Mesothelial cell of epicardium (in vitro differentiated cells): ENCODE measurements around the gene PALS2. TPM values are rescaled to one million over a fixed set of nuclear protein-coding genes. Genes with fewer than 3 reads are reported as not detected.

ENCODE experiments used
- DNase-seq, 2 experiments: peaks; one replicate each; pipeline ENCODE4 v3.0.0; 2021; ENCODE audit warnings: low spot score in 2 of 2; ENCODE audit not compliant: unreplicated experiment in 2 of 2
- H3K27ac Mint-ChIP-seq: 2 replicates; pipeline ENCODE4 v1.8.0; 2021; ENCODE audit warnings: mixed read lengths
- H3K27me3 Mint-ChIP-seq: 2 replicates; pipeline ENCODE4 v1.8.0; 2021; ENCODE audit warnings: low read depth, mixed read lengths
- H3K36me3 Mint-ChIP-seq: 2 replicates; pipeline ENCODE4 v1.8.0; 2021; ENCODE audit warnings: mixed read lengths
- H3K4me1 Mint-ChIP-seq: 2 replicates; pipeline ENCODE4 v1.8.0; 2021; ENCODE audit warnings: mixed read lengths
- H3K4me3 Mint-ChIP-seq: 2 replicates; pipeline ENCODE4 v1.8.0; 2021; ENCODE audit warnings: mild to moderate bottlenecking, moderate library complexity, mixed read lengths
- H3K9me3 Mint-ChIP-seq: 2 replicates; pipeline ENCODE4 v1.8.0; 2021; ENCODE audit warnings: mixed read lengths
- CTCF ChIP-seq: fragments of 200-600 bp; sonication (generic); IDR thresholded peaks from one replicate; pipeline ENCODE4 v1.5.0; 2021; ENCODE audit warnings: antibody characterized with exemption; ENCODE audit not compliant: unreplicated experiment
- total RNA-seq: library from RNA; stranded (reverse); gene quantifications from 3 replicates; pipeline ENCODE4 v1.2.1, GENCODE V29; 2021

PALS2 gene
- total RNA-seq, 1 donor from 2014 or later, result 23.8 TPM

- H3K27me3 Mint-ChIP-seq, result peaks cover 25% of the 10 kb centered on the region
- DNase-seq, result no peak
- H3K9me3 Mint-ChIP-seq, result no peaks in the 10 kb centered on the region
- H3K4me1 Mint-ChIP-seq, result peaks cover 23% of the 10 kb centered on the region
- H3K4me3 Mint-ChIP-seq, result peak overlapping the region; percentile 88
- TF ChIP-seq CTCF, result no peak
- H3K27ac Mint-ChIP-seq, result no peak overlapping the region
- H3K36me3 Mint-ChIP-seq, result no peaks in the 10 kb centered on the region
Measured at GRCh38 chr7:24574950-24575349, 1.7 kb downstream of the PALS2 start.

- no peak overlapping the region for H3K27ac Mint-ChIP-seq
- DNase-seq, result no peak
Measured at GRCh38 chr7:24576171-24577025, 3.1 kb downstream of the PALS2 start.

GRCh38 chr7:24578052-24578451 lies 4.8 kb downstream of the PALS2 start:
- no peaks in the 10 kb centered on the region for H3K36me3 Mint-ChIP-seq
- H3K27me3 Mint-ChIP-seq, result peaks cover 2% of the 10 kb centered on the region
- no peak for TF ChIP-seq CTCF
- no peak overlapping the region for H3K4me3 Mint-ChIP-seq
- H3K4me1 Mint-ChIP-seq, result peaks cover 23% of the 10 kb centered on the region
- DNase-seq, result no peak
- no peaks in the 10 kb centered on the region for H3K9me3 Mint-ChIP-seq
- H3K27ac Mint-ChIP-seq, result no peak overlapping the region

More at GRCh38 chr7:24576171-24577025, 3.1 kb downstream of the PALS2 start:
- Mint-ChIP-seq H3K4me3 (peak overlapping the region; percentile 44), H3K36me3 (no peaks in the 10 kb centered on the region), H3K9me3 (no peaks in the 10 kb centered on the region), H3K27me3 (peaks cover 11% of the 10 kb centered on the region), H3K4me1 (peaks cover 23% of the 10 kb centered on the region)
- TF ChIP-seq CTCF, result peak; percentile 50

GRCh38 chr7:24580283-24580946 lies 7.2 kb downstream of the PALS2 start:
- DNase-seq, result no peak
- peaks cover 9% of the 10 kb centered on the region for H3K4me1 Mint-ChIP-seq
- H3K36me3 Mint-ChIP-seq, result no peaks in the 10 kb centered on the region
- H3K27ac Mint-ChIP-seq, result no peak overlapping the region
- H3K4me3 Mint-ChIP-seq, result no peak overlapping the region
- TF ChIP-seq CTCF, result no peak
- peaks cover 2% of the 10 kb centered on the region for H3K27me3 Mint-ChIP-seq
- H3K9me3 Mint-ChIP-seq, result no peaks in the 10 kb centered on the region

GRCh38 chr7:24582166-24582565 lies 8.9 kb downstream of the PALS2 start:
- no peak overlapping the region for H3K27ac Mint-ChIP-seq
- peaks cover 3% of the 10 kb centered on the region for H3K9me3 Mint-ChIP-seq
- no peak for DNase-seq
- H3K4me3 Mint-ChIP-seq, result no peak overlapping the region
- peaks cover 2% of the 10 kb centered on the region for H3K27me3 Mint-ChIP-seq
- H3K4me1 Mint-ChIP-seq, result no peaks in the 10 kb centered on the region
- H3K36me3 Mint-ChIP-seq, result no peaks in the 10 kb centered on the region
- no peak for TF ChIP-seq CTCF
